Glutamatergic neuron (in vitro differentiated cells): Measurements from ENCODE around the gene TAT. TPM values are rescaled to one million over a fixed set of nuclear protein-coding genes. Genes with fewer than 3 reads are reported as not detected.

ENCODE experiments used
- DNase-seq: peaks from one replicate; pipeline ENCODE4 v3.0.0; 2022
- H3K27ac Mint-ChIP-seq: one replicate; pipeline ENCODE4 v1.8.0; 2020; ENCODE audit warnings: mild to moderate bottlenecking, mixed read lengths, inconsistent platforms; ENCODE audit not compliant: unreplicated experiment
- H3K27me3 Mint-ChIP-seq: one replicate; pipeline ENCODE4 v1.8.0; 2020; ENCODE audit warnings: mild to moderate bottlenecking, moderate library complexity, mixed read lengths, inconsistent platforms; ENCODE audit not compliant: unreplicated experiment
- H3K36me3 Mint-ChIP-seq: one replicate; pipeline ENCODE4 v1.8.0; 2020; ENCODE audit warnings: mild to moderate bottlenecking, mixed read lengths, inconsistent platforms; ENCODE audit not compliant: unreplicated experiment
- H3K4me1 Mint-ChIP-seq: one replicate; pipeline ENCODE4 v1.8.0; 2020; ENCODE audit warnings: mild to moderate bottlenecking, low read depth, mixed read lengths, inconsistent platforms; ENCODE audit not compliant: unreplicated experiment
- H3K4me3 Mint-ChIP-seq: one replicate; pipeline ENCODE4 v1.8.0; 2020; ENCODE audit warnings: mild to moderate bottlenecking, mixed read lengths, inconsistent platforms; ENCODE audit not compliant: unreplicated experiment
- H3K9me3 Mint-ChIP-seq: one replicate; pipeline ENCODE4 v1.8.0; 2020; ENCODE audit warnings: mild to moderate bottlenecking, moderate library complexity, mixed read lengths, inconsistent platforms; ENCODE audit not compliant: unreplicated experiment
- CTCF ChIP-seq: fragments of 200-600 bp; sonication (generic); IDR thresholded peaks from one replicate; pipeline ENCODE4 v1.5.0; 2021; ENCODE audit not compliant: partially characterized antibody, unreplicated experiment
- total RNA-seq: library from RNA; stranded (reverse); fragmentation: NEBNext Ultra II Directional; extraction: Animal tissue kit (Norgen Biotek cat#: 25700); gene quantifications from one replicate; pipeline ENCODE4 v1.2.1, GENCODE V29; 2021; ENCODE audit not compliant: unreplicated experiment

The TAT gene
- total RNA-seq, 1 donor from 2014 or later = not detected

- no peak for DNase-seq
- Mint-ChIP-seq H3K27me3 (peaks cover 5% of the 10 kb centered on the region), H3K36me3 (no peaks in the 10 kb centered on the region), H3K4me1 (no peaks in the 10 kb centered on the region), H3K9me3 (no peaks in the 10 kb centered on the region), H3K27ac (no peak overlapping the region), H3K4me3 (no peak overlapping the region)
- no peak for TF ChIP-seq CTCF
Observed at GRCh38 chr16:71552698-71553503, 24.0 kb downstream of the TAT start.

- H3K36me3 Mint-ChIP-seq = no peaks in the 10 kb centered on the region
- no peak overlapping the region for H3K27ac Mint-ChIP-seq
- H3K4me3 Mint-ChIP-seq = no peak overlapping the region
- no peaks in the 10 kb centered on the region for H3K9me3 Mint-ChIP-seq
- TF ChIP-seq CTCF = no peak
- peaks cover 6% of the 10 kb centered on the region for H3K27me3 Mint-ChIP-seq
- no peak for DNase-seq
- peaks cover 3% of the 10 kb centered on the region for H3K4me1 Mint-ChIP-seq
Observed at GRCh38 chr16:71547168-71547567, 29.7 kb downstream of the TAT start.

GRCh38 chr16:71542377-71542776, 34.5 kb downstream of the TAT start:
- Mint-ChIP-seq H3K27me3 (peaks cover 3% of the 10 kb centered on the region), H3K9me3 (no peaks in the 10 kb centered on the region), H3K4me1 (peaks cover 3% of the 10 kb centered on the region), H3K27ac (no peak overlapping the region), H3K36me3 (no peaks in the 10 kb centered on the region), H3K4me3 (no peak overlapping the region)
- peak; percentile 73 for TF ChIP-seq CTCF
- peak; percentile 75 for DNase-seq

- peaks cover 2% of the 10 kb centered on the region for H3K9me3 Mint-ChIP-seq
- H3K4me3 Mint-ChIP-seq = no peak overlapping the region
- no peaks in the 10 kb centered on the region for H3K27me3 Mint-ChIP-seq
- peaks cover 3% of the 10 kb centered on the region for H3K4me1 Mint-ChIP-seq
- peak; percentile 43 for TF ChIP-seq CTCF
- H3K36me3 Mint-ChIP-seq = no peaks in the 10 kb centered on the region
- peak; percentile 54 for DNase-seq
- H3K27ac Mint-ChIP-seq = no peak overlapping the region
Observed at GRCh38 chr16:71537643-71538042, 39.2 kb downstream of the TAT start.

- no peak overlapping the region for H3K4me3 Mint-ChIP-seq
- H3K4me1 Mint-ChIP-seq = no peaks in the 10 kb centered on the region
- no peaks in the 10 kb centered on the region for H3K36me3 Mint-ChIP-seq
- peaks cover 2% of the 10 kb centered on the region for H3K9me3 Mint-ChIP-seq
- no peak for DNase-seq
- H3K27ac Mint-ChIP-seq = no peak overlapping the region
- no peak for TF ChIP-seq CTCF
- no peaks in the 10 kb centered on the region for H3K27me3 Mint-ChIP-seq
Observed at GRCh38 chr16:71536752-71537499, 40.0 kb downstream of the TAT start.
